ENCODE measurements around the gene SCRN1.

DNA sequence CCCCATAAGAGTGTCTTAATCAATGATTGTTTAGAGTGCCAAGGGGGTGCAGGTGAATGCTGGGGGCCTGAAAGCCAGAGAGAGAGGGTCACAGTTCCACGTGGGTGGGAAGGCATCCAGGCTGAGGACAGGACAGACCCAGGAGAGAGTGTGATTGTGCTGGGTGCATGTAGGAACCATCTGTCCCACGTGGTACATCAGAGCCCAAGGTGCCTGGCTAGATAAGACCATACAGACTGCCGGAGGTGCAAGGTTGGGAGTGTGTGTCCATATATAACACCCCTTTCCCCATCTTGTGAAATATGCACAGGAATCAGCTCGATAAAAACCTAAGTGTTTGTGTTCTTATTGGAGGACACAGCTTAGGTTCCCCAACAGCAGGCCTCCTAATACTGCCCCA lies 97.8 kb downstream of the SCRN1 start:
- no peak for TF ChIP-seq EZH2 (IDR thresholded peaks at IDR 0.05; ENCODE audit: insufficient read depth, poor library complexity, severe bottlenecking)
- TF ChIP-seq EZH2phosphoT487 (IDR thresholded peaks at IDR 0.05; ENCODE audit: insufficient read depth, low read depth): no peak
